NB4 (cell line): Measurements from ENCODE around the gene LRRTM2.

Source experiments
- DNase-seq: peaks from one replicate; pipeline ENCODE4 v3.0.0; 2010; ENCODE audit warnings: low read depth
- H3K4me3 ChIP-seq: one replicate; pipeline ENCODE4 v1.5.1; 2011; ENCODE audit warnings: mild to moderate bottlenecking, low read depth, low read length, moderate library complexity
- MYC ChIP-seq: IDR thresholded peaks from 2 replicates; pipeline ENCODE4 v1.6.1; 2011; ENCODE audit warnings: low read depth, low read length
- POLR2A ChIP-seq: IDR thresholded peaks from 2 replicates; pipeline ENCODE4 v1.6.1; 2011; ENCODE audit warnings: mild to moderate bottlenecking; ENCODE audit not compliant: insufficient read length; ENCODE audit errors: extremely low read depth
- TF ChIP-seq, protein P1 (sequence below): IDR thresholded peaks from 2 replicates; pipeline ENCODE4 v1.6.1; 2011; ENCODE audit warnings: low read depth, low read length
- TF ChIP-seq, protein P2 (sequence below): IDR thresholded peaks from one replicate; pipeline ENCODE4 v1.5.1; 2012; ENCODE audit warnings: low read depth, low read length

Gene LRRTM2

DNA sequence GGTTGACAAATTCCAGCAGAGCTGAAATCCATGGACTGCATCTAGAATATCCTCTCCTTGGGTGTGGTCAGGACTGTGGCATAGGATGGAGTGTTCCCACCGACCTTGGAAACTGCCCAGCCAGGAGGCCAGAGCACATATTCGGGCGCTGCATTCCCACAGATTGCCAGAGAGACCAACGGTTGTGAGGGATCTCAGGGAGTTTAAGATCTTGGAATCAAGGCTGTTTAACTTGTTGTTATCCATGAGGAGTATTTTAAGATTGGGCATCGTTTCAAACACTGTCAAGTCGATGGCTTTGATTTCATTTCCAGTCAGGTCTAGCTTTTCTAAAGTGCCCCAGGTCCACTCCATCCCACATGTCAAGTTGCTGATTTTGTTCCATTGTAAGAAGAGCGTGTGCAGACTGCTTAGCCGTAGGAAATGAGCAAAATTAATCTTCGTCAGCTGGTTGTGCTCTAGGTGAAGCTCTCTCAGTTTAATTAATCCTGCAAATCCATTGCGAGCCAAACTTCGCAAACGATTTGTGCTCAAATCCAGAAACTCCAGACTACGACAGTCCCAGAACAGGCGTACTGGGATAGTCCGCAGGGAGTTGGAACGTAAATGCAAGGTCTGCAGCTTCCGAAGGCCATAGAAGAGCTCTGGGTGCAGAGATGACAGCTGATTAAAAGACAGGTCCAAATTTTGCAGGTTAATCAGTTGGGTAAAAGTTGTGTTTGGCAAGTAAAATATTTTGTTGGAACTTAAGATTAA lies 1.5 kb downstream of the LRRTM2 start:
- H3K4me3 ChIP-seq = no peak overlapping the region
- no peak for DNase-seq
- TF ChIP-seq MYC = no peak
- TF ChIP-seq POLR2A = no peak
- TF ChIP-seq, protein P1, sequence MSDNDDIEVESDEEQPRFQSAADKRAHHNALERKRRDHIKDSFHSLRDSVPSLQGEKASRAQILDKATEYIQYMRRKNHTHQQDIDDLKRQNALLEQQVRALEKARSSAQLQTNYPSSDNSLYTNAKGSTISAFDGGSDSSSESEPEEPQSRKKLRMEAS = no peak
- TF ChIP-seq, protein P2, sequence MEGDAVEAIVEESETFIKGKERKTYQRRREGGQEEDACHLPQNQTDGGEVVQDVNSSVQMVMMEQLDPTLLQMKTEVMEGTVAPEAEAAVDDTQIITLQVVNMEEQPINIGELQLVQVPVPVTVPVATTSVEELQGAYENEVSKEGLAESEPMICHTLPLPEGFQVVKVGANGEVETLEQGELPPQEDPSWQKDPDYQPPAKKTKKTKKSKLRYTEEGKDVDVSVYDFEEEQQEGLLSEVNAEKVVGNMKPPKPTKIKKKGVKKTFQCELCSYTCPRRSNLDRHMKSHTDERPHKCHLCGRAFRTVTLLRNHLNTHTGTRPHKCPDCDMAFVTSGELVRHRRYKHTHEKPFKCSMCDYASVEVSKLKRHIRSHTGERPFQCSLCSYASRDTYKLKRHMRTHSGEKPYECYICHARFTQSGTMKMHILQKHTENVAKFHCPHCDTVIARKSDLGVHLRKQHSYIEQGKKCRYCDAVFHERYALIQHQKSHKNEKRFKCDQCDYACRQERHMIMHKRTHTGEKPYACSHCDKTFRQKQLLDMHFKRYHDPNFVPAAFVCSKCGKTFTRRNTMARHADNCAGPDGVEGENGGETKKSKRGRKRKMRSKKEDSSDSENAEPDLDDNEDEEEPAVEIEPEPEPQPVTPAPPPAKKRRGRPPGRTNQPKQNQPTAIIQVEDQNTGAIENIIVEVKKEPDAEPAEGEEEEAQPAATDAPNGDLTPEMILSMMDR = no peak

DNA sequence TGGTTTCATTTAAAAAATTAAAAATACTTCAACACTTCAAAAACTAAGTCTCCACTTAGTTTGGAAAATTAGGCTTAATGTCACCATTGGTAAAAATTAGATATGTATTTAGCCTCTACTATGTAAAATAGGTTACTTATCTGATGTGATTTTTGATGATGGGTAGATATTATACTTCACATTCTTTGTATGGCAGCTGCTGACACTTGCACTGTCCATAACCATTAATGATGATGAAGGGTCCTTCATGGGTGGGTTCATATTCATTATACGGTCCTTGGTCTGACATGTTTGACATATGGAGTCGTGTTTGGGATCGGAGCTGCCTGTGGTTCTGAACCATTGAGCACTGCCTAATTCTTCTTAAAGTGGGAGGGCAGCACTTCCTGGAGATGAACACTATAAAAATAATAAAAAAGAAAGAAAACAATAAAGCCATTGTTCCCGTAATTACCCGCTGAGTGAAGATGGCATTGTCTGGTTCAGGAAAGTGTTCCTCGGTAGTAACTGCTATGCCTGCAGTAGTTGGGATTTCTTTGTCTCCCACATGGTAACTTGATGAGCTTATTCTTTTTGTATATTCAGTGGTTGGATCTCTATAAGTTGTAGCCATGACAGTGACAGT lies 2.2 kb downstream of the LRRTM2 start:
- DNase-seq = no peak
- TF ChIP-seq, protein P1 = no peak
- no peak overlapping the region for H3K4me3 ChIP-seq

DNA sequence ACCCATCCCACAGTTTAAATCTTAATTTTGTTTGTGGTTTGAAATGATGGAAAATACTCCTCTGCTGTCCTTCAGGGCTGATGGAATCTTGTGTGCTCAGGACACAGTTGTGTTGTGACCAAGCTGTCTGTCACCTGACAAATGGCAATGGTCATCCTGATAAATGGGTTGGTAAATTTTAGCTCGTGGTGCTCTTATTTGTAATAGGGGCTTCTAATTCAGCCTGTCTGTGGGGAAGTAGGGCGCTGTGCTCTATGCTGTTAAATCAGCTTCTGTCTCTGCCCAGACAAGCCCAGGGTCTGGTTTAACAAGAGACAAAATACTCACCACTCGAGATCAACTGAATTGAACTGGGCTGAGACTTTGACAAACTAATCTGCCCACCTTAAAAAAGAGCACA lies 4.5 kb downstream of the LRRTM2 start:
- TF ChIP-seq MYC = no peak
- TF ChIP-seq, protein P2 = no peak
- TF ChIP-seq POLR2A = no peak
- TF ChIP-seq, protein P1 = no peak
- H3K4me3 ChIP-seq = no peak overlapping the region
- DNase-seq = no peak

DNA sequence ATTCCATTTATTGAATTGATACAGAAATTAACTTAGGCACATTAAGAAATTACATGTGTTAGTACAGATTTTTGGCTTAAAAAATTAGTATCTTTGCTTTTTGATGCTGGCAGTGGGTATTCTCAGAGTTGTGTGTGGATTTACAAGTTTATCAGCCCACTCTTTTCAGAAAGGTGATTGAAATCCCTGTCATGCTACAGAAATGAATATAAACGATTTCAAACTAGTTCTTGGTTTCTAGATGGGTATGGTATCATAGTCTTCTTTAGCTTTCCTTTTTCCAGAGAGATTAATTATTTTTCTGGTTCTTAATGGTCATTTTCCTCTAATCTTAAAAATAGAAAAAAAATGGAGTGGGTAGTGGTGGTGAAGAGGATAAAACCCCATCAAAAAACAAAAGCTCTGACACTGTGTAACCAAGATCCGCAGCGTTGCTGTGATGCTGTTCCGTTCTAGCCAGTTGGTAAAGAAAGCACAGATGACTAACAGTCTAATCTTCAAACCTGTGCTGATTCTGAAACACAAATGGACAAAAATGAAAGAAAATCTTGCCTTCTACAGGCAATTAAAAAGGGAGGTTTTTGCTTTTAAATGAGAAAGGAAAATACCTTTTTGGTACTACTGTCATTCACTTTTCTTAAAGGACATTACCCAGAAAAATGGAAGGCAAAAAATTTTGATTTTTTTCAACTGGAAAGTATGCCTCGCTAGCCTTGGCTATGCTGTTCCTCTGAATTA lies 5.2 kb downstream of the LRRTM2 start:
- TF ChIP-seq POLR2A (no peak), MYC (no peak)
- TF ChIP-seq, protein P2 = no peak
- TF ChIP-seq, protein P1 = no peak
- DNase-seq = no peak
- no peak overlapping the region for H3K4me3 ChIP-seq

DNA sequence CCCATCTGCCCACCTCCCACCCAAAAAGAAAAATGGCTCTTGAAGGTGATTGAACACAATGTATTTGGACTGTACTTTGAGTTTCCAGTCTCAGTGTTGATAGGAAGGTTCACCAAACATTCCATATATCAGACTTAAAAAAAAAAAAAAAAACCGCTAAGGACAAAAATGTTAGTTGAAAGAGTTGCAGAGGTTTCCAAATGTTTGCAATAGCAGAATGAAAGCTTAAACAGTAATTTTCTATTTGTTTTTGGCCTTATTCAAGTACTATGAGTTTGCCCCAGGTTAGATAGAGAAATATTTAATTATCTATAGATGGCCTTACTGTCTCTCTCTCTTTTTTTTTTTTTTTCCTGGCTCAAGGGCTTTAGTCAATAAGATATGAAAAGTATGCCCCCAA lies 6.1 kb downstream of the LRRTM2 start:
- no peak overlapping the region for H3K4me3 ChIP-seq
- DNase-seq = no peak
- TF ChIP-seq, protein P2 = no peak
- TF ChIP-seq POLR2A = no peak
- TF ChIP-seq MYC = no peak
- TF ChIP-seq, protein P1 = no peak

DNA sequence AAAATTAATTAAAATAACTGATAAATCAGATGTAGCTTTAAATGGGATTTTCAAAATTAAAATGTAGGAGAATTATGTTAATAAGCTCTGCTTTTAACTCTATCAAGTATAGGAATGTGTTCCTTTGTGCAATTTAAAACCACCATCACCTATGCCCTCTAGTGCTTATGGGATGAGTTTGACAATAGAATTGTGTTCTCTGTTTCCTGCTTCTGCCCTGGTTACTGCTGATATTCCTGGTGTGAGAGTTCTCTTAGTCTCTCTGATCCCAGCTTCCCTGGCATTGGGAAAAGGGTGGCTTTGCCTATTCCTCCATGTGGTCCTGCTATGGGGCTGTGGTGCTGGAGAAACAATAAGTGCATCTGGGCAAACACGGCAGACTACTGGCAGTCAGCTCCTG lies 8.1 kb downstream of the LRRTM2 start:
- no peak for DNase-seq
- TF ChIP-seq, protein P2 = no peak
- TF ChIP-seq MYC (no peak), POLR2A (no peak)
- TF ChIP-seq, protein P1 = no peak
- no peak overlapping the region for H3K4me3 ChIP-seq
